Measurements from ENCODE around the gene CERS6.

CERS6 gene

DNA sequence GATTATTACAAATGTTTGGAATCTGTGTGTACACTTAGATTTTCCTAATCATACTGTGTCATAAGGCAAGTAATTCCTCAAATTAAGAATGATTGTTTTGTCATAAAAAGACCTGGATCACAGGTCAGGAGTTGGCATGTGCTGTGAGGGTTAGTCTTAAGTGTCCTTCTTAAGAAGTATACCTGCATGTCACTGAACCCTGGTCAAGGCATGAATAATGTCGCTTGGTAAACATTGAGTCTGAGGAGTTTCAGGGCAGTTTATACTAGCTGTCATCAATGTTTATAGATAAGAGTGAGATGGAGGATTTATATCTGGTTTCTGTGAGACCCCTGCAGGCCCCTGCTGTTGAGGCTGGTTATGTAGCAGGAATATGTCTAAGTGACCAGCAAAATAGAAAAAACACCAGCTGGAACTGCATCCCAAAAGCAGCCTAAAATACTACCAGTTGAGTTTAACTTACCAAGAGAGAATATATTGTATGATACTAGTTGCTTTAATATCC lies 234.4 kb downstream of the CERS6 start:
- TF ChIP-seq, protein P1, sequence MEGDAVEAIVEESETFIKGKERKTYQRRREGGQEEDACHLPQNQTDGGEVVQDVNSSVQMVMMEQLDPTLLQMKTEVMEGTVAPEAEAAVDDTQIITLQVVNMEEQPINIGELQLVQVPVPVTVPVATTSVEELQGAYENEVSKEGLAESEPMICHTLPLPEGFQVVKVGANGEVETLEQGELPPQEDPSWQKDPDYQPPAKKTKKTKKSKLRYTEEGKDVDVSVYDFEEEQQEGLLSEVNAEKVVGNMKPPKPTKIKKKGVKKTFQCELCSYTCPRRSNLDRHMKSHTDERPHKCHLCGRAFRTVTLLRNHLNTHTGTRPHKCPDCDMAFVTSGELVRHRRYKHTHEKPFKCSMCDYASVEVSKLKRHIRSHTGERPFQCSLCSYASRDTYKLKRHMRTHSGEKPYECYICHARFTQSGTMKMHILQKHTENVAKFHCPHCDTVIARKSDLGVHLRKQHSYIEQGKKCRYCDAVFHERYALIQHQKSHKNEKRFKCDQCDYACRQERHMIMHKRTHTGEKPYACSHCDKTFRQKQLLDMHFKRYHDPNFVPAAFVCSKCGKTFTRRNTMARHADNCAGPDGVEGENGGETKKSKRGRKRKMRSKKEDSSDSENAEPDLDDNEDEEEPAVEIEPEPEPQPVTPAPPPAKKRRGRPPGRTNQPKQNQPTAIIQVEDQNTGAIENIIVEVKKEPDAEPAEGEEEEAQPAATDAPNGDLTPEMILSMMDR (conservative IDR thresholded peaks at IDR 0.05): no peak
- TF ChIP-seq ZFX (IDR thresholded peaks at IDR 0.05): no peak
- H3K27ac ChIP-seq: no peak overlapping the region

GRCh38 chr2:168691221-168691620 lies 235.1 kb downstream of the CERS6 start:
- no peak overlapping the region for H3K27ac ChIP-seq
- no peak for TF ChIP-seq ZFX (IDR thresholded peaks at IDR 0.05)
- TF ChIP-seq, protein P1 (conservative IDR thresholded peaks at IDR 0.05): no peak

- no peak overlapping the region for H3K27ac ChIP-seq
- TF ChIP-seq, protein P1 (conservative IDR thresholded peaks at IDR 0.05): no peak
- no peak for TF ChIP-seq ZFX (IDR thresholded peaks at IDR 0.05)
Observed at GRCh38 chr2:168692132-168692744, 236.2 kb downstream of the CERS6 start.

DNA sequence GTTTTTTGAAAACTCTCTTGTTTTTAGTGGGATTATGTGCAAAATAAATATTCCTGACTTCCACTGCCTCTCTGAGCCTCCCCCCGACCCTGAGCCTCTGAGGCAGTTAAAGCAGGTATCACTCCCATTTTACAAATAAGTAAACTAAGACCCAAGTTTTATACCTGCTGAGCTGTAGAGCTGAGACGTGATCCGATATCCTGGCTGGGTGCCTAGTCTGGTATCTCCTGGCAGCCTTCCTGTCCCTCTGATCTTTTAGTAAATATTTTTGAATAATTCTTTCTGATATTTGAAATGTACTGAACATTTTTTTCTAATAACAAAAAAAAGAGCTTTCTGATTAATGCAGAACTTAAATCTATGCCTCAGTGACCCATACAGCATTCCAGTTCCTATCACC lies 238.1 kb downstream of the CERS6 start:
- TF ChIP-seq ZFX (IDR thresholded peaks at IDR 0.05): no peak
- TF ChIP-seq, protein P1 (conservative IDR thresholded peaks at IDR 0.05): no peak
- no peak overlapping the region for H3K27ac ChIP-seq

DNA sequence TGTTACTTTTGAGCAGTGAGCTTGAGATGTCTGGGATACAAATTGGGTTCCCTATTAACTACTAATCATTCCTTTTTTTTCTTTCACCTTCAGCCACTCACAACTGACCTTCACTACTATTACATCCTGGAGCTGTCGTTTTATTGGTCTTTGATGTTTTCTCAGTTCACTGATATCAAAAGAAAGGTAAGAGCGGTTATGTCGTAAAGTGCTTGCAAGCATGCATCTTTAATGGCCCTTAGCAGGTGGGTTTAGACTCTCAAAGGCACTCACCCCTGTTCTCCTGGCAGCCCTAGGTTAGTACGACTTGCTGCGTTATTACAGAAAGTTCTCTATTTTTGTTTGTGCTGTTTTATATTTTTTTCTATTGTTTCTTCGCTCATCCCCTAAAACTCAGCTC lies 238.8 kb downstream of the CERS6 start:
- H3K27ac ChIP-seq: no peak overlapping the region
- TF ChIP-seq ZFX (IDR thresholded peaks at IDR 0.05): no peak
- TF ChIP-seq, protein P1 (conservative IDR thresholded peaks at IDR 0.05): no peak

DNA sequence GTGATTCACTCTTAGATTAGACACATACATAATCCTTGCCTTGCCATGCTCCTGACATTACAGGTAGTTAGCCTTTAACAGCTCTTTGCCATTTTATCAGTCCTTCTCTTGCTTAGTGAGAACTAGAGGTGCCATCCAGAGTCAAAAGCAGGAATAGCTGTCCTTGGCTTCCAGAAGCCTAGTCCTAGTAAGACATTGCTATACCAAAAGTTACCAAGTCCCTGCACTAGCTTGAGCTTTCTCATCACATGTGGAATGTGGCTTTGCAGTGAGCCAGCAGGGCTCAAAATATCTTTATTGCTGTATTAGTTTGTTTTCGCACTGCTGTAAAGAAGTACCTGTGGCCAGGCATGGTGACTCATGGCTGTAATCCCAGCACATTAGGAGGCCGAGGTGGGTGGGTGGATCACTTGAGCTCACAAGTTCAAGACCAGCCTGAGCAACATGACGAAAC lies 241.6 kb downstream of the CERS6 start:
- no peak overlapping the region for H3K27ac ChIP-seq
- TF ChIP-seq, protein P1 (conservative IDR thresholded peaks at IDR 0.05): no peak
- TF ChIP-seq ZFX (IDR thresholded peaks at IDR 0.05): no peak

DNA sequence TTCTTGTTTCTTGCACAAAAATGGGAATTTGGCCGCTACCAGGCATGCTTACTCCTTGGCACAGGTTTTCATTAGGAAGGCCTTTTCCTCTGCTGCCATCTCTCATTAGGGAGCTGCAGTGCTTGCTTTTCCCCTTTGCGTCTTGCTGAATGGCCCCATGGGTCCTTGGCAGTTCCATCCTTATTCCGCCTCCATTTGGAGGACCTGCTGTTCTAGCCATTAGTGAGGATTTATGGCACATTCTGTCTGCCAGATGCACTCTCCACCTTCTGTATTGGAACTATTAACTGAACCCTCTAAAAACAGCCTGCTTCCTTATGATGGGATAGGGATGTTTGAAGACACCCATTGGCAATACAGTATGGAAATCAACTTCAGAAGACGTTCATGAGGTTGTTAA lies 242.9 kb downstream of the CERS6 start:
- no peak overlapping the region for H3K27ac ChIP-seq
- TF ChIP-seq, protein P1 (conservative IDR thresholded peaks at IDR 0.05): no peak
- TF ChIP-seq ZFX (IDR thresholded peaks at IDR 0.05): no peak
